ENCODE measurements around the gene SMIM33.

Gene SMIM33

DNA sequence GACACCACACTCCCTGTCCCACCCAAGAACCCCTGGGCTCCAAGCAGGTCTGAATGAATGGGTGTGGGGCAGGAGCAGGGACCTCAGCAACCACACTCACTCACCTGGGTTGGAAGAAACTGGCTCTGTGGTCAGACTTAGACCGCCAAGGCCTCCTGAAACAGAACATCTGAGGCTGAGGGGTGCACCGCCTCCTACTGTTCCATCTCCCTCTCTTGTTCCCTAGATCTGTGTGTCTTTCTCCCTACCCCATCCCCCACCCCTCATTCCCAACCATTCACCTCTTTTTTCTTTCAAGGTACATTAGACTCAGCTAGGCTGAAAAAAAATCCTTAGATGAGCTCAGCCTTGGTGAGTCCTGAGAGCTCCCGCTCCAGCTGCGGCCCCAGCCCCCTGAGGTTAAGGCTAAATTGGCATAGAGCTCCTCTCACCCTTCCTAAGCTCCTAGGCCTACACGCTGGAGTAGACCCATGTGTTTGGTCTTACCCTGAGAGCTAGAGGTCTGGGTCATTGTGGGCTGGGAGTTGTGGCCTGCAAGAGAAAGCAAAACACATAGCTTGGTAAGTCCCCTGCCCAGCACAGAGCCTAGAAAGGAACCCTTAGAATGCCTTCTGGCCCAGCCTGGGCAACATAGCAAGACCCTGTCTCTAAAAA is 13.0 kb upstream of the SMIM33 start:
- Histone ChIP-seq H3K4me3 (ENCODE audit: insufficient read depth, low read depth, low read length) (no peak overlapping the region), H3K4me1 (ENCODE audit: control insufficient read depth, insufficient read depth, low read length) (peaks cover 15% of the 10 kb centered on the region), H3K9me3 (ENCODE audit: control insufficient read depth, low read length) (no peaks in the 10 kb centered on the region), H3K27ac (ENCODE audit: insufficient read depth, low read depth, low read length, poor library complexity, severe bottlenecking) (no peak overlapping the region), H3K36me3 (ENCODE audit: control insufficient read depth, insufficient read depth, low read length) (no peaks in the 10 kb centered on the region), H3K27me3 (ENCODE audit: control insufficient read depth, insufficient read depth, low read length, poor library complexity, severe bottlenecking) (no peaks in the 10 kb centered on the region)
- WGBS, 2 experiments, result 89 to 91% methylated on average over 5 of the region's 5 CpGs

GRCh38 chr5:139458580-139459407 is 12.0 kb upstream of the SMIM33 start:
- Histone ChIP-seq H3K36me3 (ENCODE audit: control insufficient read depth, insufficient read depth, low read length) (no peaks in the 10 kb centered on the region), H3K27me3 (ENCODE audit: control insufficient read depth, insufficient read depth, low read length, poor library complexity, severe bottlenecking) (no peaks in the 10 kb centered on the region), H3K27ac (ENCODE audit: insufficient read depth, low read depth, low read length, poor library complexity, severe bottlenecking) (no peak overlapping the region), H3K4me1 (ENCODE audit: control insufficient read depth, insufficient read depth, low read length) (peaks cover 15% of the 10 kb centered on the region), H3K9me3 (ENCODE audit: control insufficient read depth, low read length) (no peaks in the 10 kb centered on the region), H3K4me3 (ENCODE audit: insufficient read depth, low read depth, low read length) (no peak overlapping the region)
- 76 to 85% methylated on average over 7 to 8 of the region's 8 CpGs for WGBS, 2 experiments

DNA sequence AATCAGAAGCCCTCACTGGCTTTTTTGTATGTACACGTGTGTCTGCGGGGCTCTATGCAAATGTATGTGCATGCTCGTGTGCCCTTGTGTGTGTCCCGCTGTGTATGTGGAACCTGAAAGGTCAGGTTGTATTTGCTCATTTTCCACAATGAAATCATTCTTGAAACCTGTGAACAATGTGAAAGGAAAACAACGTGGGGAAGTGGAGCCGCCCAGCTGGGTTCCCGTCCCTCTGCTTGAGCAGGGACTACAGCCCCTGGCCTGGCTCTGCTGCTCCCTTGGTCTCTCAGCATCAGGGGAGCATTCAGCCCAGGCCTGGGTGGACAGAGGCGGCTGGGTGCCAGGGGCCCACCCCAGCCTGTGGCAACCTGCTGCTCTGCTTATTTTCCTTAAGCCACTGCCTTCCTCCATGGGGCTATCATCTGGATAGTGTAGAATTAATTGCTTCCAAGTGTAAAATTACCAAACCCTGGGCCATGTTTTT is 11.3 kb upstream of the SMIM33 start:
- 70 to 77% methylated on average over 8 of the region's 8 CpGs for WGBS, 2 experiments
- Histone ChIP-seq H3K4me3 (ENCODE audit: insufficient read depth, low read depth, low read length) (no peak overlapping the region), H3K27ac (ENCODE audit: insufficient read depth, low read depth, low read length, poor library complexity, severe bottlenecking) (no peak overlapping the region), H3K9me3 (ENCODE audit: control insufficient read depth, low read length) (no peaks in the 10 kb centered on the region), H3K4me1 (ENCODE audit: control insufficient read depth, insufficient read depth, low read length) (peaks cover 15% of the 10 kb centered on the region), H3K27me3 (ENCODE audit: control insufficient read depth, insufficient read depth, low read length, poor library complexity, severe bottlenecking) (no peaks in the 10 kb centered on the region), H3K36me3 (ENCODE audit: control insufficient read depth, insufficient read depth, low read length) (no peaks in the 10 kb centered on the region)

GRCh38 chr5:139460455-139460854 is 10.3 kb upstream of the SMIM33 start:
- no peak overlapping the region for H3K4me3 ChIP-seq (ENCODE audit: insufficient read depth, low read depth, low read length)
- 71 to 75% methylated on average over 1 of the region's 1 CpG for WGBS, 2 experiments
- H3K27ac ChIP-seq (ENCODE audit: insufficient read depth, low read depth, low read length, poor library complexity, severe bottlenecking), result no peak overlapping the region
- no peaks in the 10 kb centered on the region for H3K27me3 ChIP-seq (ENCODE audit: control insufficient read depth, insufficient read depth, low read length, poor library complexity, severe bottlenecking)
- H3K9me3 ChIP-seq (ENCODE audit: control insufficient read depth, low read length), result no peaks in the 10 kb centered on the region
- H3K4me1 ChIP-seq (ENCODE audit: control insufficient read depth, insufficient read depth, low read length), result peaks cover 15% of the 10 kb centered on the region
- no peaks in the 10 kb centered on the region for H3K36me3 ChIP-seq (ENCODE audit: control insufficient read depth, insufficient read depth, low read length)

DNA sequence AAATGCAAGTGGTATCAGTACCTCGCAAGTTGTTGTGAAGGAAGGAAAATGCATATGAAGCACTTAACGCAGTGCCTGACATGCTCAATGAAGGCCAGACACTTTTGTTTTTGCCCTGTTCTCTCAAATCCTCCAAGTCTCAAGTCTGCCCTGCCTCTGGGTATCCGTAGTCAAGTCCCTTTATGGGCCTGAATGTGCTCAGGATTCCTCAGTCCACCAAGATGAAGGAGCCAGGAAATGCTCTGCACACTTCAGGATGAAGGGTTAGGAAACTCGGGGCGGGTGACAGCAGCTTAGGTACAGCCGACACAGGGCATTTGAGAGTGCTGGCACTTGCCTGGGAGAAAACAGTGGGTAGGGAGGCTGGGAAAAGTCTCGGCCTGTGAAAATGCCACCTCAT is 9.6 kb upstream of the SMIM33 start:
- 93 to 94% methylated on average over 7 of the region's 7 CpGs for WGBS, 2 experiments

DNA sequence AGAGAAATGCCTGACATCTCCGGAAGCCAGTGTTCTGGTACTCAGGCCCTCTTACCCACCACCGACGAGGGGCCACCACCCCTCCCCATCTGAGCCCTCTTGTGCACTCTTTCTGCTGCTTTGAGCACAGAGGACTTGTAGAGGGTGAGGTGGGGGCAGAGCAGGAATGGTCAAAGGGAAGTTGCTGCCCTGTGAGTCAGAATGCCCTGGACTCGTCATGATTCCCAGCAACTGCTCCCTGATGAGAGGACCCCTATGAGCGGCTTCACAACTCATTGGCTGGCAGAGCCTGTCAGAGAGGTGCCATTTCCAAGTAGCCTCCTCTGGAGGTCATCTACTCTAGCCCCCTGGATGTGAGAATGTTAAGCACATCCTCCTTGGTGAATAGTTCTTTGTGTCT is 9.1 kb upstream of the SMIM33 start:
- H3K36me3 ChIP-seq (ENCODE audit: control insufficient read depth, insufficient read depth, low read length), result no peaks in the 10 kb centered on the region
- H3K4me3 ChIP-seq (ENCODE audit: insufficient read depth, low read depth, low read length), result no peak overlapping the region
- H3K4me1 ChIP-seq (ENCODE audit: control insufficient read depth, insufficient read depth, low read length), result peaks cover 15% of the 10 kb centered on the region
- H3K27ac ChIP-seq (ENCODE audit: insufficient read depth, low read depth, low read length, poor library complexity, severe bottlenecking), result no peak overlapping the region
- 66 to 72% methylated on average over 5 of the region's 5 CpGs for WGBS, 2 experiments
- no peaks in the 10 kb centered on the region for H3K27me3 ChIP-seq (ENCODE audit: control insufficient read depth, insufficient read depth, low read length, poor library complexity, severe bottlenecking)
- no peaks in the 10 kb centered on the region for H3K9me3 ChIP-seq (ENCODE audit: control insufficient read depth, low read length)

More for the DNA sequence above, 9.6 kb upstream of the SMIM33 start:
- no peaks in the 10 kb centered on the region for H3K27me3 ChIP-seq (ENCODE audit: control insufficient read depth, insufficient read depth, low read length, poor library complexity, severe bottlenecking)
- no peak overlapping the region for H3K27ac ChIP-seq (ENCODE audit: insufficient read depth, low read depth, low read length, poor library complexity, severe bottlenecking)
- peaks cover 15% of the 10 kb centered on the region for H3K4me1 ChIP-seq (ENCODE audit: control insufficient read depth, insufficient read depth, low read length)
- no peaks in the 10 kb centered on the region for H3K36me3 ChIP-seq (ENCODE audit: control insufficient read depth, insufficient read depth, low read length)
- no peaks in the 10 kb centered on the region for H3K9me3 ChIP-seq (ENCODE audit: control insufficient read depth, low read length)
- H3K4me3 ChIP-seq (ENCODE audit: insufficient read depth, low read depth, low read length), result no peak overlapping the region

DNA sequence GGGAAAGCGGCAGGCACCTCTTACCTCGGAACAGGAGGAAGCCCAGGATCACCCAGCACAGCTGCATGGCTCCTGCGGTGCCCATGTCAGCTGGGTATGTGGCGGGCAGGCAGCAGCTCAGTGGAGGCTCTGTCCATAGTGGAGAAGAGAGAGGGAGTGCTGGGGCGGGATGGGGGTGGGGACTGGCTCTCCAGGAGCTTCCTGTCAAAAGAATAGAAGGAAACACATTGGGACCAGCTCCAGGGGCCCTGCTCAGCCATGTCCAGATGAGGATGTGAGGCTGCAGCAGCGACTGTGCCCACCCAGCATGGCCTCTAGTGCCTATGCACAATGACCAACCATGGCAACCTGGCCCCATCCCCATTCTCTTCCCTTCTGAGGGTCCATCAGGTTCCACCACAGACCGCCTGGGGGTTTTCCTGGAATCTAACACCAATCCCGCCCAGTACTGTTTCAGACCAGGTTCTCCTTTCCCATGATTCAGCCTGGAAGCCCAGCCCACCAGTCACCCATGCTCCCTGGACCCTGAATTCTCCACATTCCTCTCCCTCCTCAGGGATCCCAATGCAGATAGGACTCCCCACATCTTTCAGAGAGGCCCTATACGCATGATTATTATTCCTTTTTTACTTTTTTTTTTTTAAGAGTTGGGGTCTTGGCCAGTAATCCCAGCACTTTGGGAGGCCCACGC is 8.1 kb upstream of the SMIM33 start, which contains the start of gene ECSCR:
Gene ECSCR, minus strand, starts transcription at position 158 of the 691 bp plus-strand sequence. Its CDS starts 73 bp downstream, at position 85.
- Histone ChIP-seq H3K4me3 (ENCODE audit: insufficient read depth, low read depth, low read length) (no peak within 1 kb of the TSS), H3K9me3 (ENCODE audit: control insufficient read depth, low read length) (no peaks in the 10 kb centered on the region), H3K4me1 (ENCODE audit: control insufficient read depth, insufficient read depth, low read length) (peaks cover 15% of the 10 kb centered on the region), H3K36me3 (ENCODE audit: control insufficient read depth, insufficient read depth, low read length) (no peaks in the 10 kb centered on the region), H3K27ac (ENCODE audit: insufficient read depth, low read depth, low read length, poor library complexity, severe bottlenecking) (no peak within 1 kb of the TSS), H3K27me3 (ENCODE audit: control insufficient read depth, insufficient read depth, low read length, poor library complexity, severe bottlenecking) (no peaks in the 10 kb centered on the region)
- 73 to 75% methylated on average over 10 of the region's 10 CpGs for WGBS, 2 experiments

- Histone ChIP-seq H3K27me3 (ENCODE audit: control insufficient read depth, insufficient read depth, low read length, poor library complexity, severe bottlenecking) (no peaks in the 10 kb centered on the region), H3K4me1 (ENCODE audit: control insufficient read depth, insufficient read depth, low read length) (peaks cover 25% of the 10 kb centered on the region), H3K4me3 (ENCODE audit: insufficient read depth, low read depth, low read length) (no peak overlapping the region), H3K27ac (ENCODE audit: insufficient read depth, low read depth, low read length, poor library complexity, severe bottlenecking) (no peak overlapping the region), H3K36me3 (ENCODE audit: control insufficient read depth, insufficient read depth, low read length) (no peaks in the 10 kb centered on the region), H3K9me3 (ENCODE audit: control insufficient read depth, low read length) (no peaks in the 10 kb centered on the region)
- 76 to 82% methylated on average over 8 of the region's 8 CpGs for whole genome bisulfite sequencing, 2 experiments
These were observed 2.3 kb upstream of the SMIM33 start for GRCh38 chr5:139468421-139468931.

DNA sequence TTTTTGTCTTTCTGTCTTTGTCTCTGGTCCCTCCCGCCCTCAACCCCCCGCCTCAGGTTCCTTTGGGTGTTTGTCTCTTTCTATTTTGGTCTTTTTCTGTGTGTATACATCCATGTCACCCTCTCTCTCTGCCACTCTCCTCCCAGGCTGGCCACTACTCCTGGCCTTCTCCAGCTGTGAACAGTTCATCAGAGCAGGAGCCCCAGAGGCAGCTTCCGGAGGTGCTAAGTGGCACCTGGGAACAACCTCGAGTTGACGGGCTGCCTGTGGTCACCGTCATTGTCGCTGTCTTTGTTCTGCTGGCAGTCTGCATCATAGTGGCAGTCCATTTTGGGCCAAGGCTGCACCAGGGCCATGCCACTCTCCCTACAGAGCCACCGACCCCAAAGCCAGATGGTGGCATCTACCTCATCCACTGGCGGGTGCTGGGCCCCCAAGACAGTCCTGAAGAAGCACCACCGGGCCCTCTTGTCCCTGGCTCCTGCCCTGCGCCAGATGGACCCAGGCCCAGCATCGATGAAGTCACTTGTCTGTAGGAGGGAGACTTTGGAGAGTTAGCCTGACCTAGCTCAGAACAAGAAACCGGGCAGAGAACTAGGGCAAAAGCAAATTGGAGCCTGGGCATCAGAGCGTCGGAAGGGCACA is 1.7 kb downstream of the SMIM33 start:
- no peaks in the 10 kb centered on the region for H3K9me3 ChIP-seq (ENCODE audit: control insufficient read depth, low read length)
- 67 to 70% methylated on average over 14 to 15 of the region's 15 CpGs for WGBS, 2 experiments
- H3K4me1 ChIP-seq (ENCODE audit: control insufficient read depth, insufficient read depth, low read length), result peaks cover 38% of the 10 kb centered on the region
- peak overlapping the region; percentile 62 for H3K27ac ChIP-seq (ENCODE audit: insufficient read depth, low read depth, low read length, poor library complexity, severe bottlenecking)
- H3K36me3 ChIP-seq (ENCODE audit: control insufficient read depth, insufficient read depth, low read length), result no peaks in the 10 kb centered on the region
- no peak overlapping the region for H3K4me3 ChIP-seq (ENCODE audit: insufficient read depth, low read depth, low read length)
- no peaks in the 10 kb centered on the region for H3K27me3 ChIP-seq (ENCODE audit: control insufficient read depth, insufficient read depth, low read length, poor library complexity, severe bottlenecking)
